Erythroblast (primary cell): ENCODE results near the gene GSC2.

Source experiments
- DNase-seq, 2 experiments: peaks; one replicate each; lab custom pipeline; 2025; lab: John Stamatoyannopoulos, UW
- GATA1 ChIP-seq: IDR thresholded peaks from 2 replicates; pipeline ENCODE4 v1.6.1; 2011; ENCODE audit warnings: low read depth, mild to moderate bottlenecking, control low read depth, low read length, moderate library complexity
- POLR2A ChIP-seq: IDR thresholded peaks from 2 replicates; pipeline ENCODE4 v1.6.1; 2011; ENCODE audit warnings: mild to moderate bottlenecking, low read length

Gene GSC2

GRCh38 chr22:19149991-19150390 lies at the start of gene GSC2:
TSS of gene GSC2 (minus strand) at chr22:19150292. CDS start at chr22:19150283, 9 bp downstream.
- TF ChIP-seq GATA1 (no peak), POLR2A (no peak)
- no peak for DNase-seq

- TF ChIP-seq POLR2A = no peak
- no peak for TF ChIP-seq GATA1
Measured at GRCh38 chr22:19199479-19199878, 49.4 kb upstream of the GSC2 start.

GRCh38 chr22:19197997-19198865 lies 48.1 kb upstream of the GSC2 start:
- TF ChIP-seq GATA1 = no peak
- TF ChIP-seq POLR2A = no peak
- DNase-seq = no peak

More at GRCh38 chr22:19199479-19199878, 49.4 kb upstream of the GSC2 start:
- DNase-seq = no peak

- TF ChIP-seq GATA1 (no peak), POLR2A (no peak)
- DNase-seq = no peak
Measured at GRCh38 chr22:19196841-19197612, 46.9 kb upstream of the GSC2 start.

- TF ChIP-seq POLR2A (no peak), GATA1 (no peak)
- DNase-seq = no peak
Measured at GRCh38 chr22:19195796-19196731, 46.0 kb upstream of the GSC2 start.

GRCh38 chr22:19194766-19195536 lies 44.9 kb upstream of the GSC2 start:
- no peak for DNase-seq
- TF ChIP-seq GATA1 (no peak), POLR2A (no peak)

- peak in 1 of 2 experiments; percentile 27 for DNase-seq
- TF ChIP-seq POLR2A (no peak), GATA1 (no peak)
Measured at GRCh38 chr22:19193879-19194278, 43.8 kb upstream of the GSC2 start.

GRCh38 chr22:19187716-19188563 lies 37.8 kb upstream of the GSC2 start:
- no peak for TF ChIP-seq POLR2A
- no peak for TF ChIP-seq GATA1

GRCh38 chr22:19184276-19184997 lies 34.3 kb upstream of the GSC2 start:
- TF ChIP-seq POLR2A = no peak
- TF ChIP-seq GATA1 = no peak
- DNase-seq = no peak

More at GRCh38 chr22:19187716-19188563, 37.8 kb upstream of the GSC2 start:
- no peak for DNase-seq

GRCh38 chr22:19183216-19183615 lies 33.1 kb upstream of the GSC2 start:
- DNase-seq = no peak
- TF ChIP-seq GATA1 (no peak), POLR2A (no peak)
